Measurements from ENCODE around the gene SLC12A3. TPM values are rescaled to one million over a fixed set of nuclear protein-coding genes. Genes with fewer than 3 reads are reported as not detected.
"Not testable (repeated sequence)": the region's sequence is repeated elsewhere in the genome, so short reads cannot be mapped to it uniquely, and the experiment has no call there.

The SLC12A3 gene
- total RNA-seq, 1 experiment from 2014 or later, result not detected

DNA sequence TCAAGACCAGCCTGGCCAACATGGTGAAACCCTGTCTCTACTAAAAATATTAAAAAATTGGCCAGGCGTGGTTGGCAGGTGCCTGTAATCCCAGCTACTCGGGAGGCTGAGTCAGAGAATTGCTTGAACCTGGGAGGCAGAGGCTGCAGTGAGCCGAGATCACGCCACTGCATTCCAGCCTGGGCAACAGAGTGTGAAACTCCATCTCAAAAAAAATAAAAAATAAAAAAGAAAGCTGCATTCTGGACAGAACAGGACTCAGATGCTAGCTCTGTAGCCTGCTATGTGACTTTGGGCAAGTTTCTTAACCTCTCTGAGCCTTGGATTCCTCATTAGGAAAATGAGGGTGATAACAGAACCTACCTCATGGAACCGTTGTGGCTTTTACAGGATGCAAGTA lies 3.8 kb downstream of the SLC12A3 start:
- not testable (repeated sequence) for DNase-seq (ENCODE audit: low spot score)

DNA sequence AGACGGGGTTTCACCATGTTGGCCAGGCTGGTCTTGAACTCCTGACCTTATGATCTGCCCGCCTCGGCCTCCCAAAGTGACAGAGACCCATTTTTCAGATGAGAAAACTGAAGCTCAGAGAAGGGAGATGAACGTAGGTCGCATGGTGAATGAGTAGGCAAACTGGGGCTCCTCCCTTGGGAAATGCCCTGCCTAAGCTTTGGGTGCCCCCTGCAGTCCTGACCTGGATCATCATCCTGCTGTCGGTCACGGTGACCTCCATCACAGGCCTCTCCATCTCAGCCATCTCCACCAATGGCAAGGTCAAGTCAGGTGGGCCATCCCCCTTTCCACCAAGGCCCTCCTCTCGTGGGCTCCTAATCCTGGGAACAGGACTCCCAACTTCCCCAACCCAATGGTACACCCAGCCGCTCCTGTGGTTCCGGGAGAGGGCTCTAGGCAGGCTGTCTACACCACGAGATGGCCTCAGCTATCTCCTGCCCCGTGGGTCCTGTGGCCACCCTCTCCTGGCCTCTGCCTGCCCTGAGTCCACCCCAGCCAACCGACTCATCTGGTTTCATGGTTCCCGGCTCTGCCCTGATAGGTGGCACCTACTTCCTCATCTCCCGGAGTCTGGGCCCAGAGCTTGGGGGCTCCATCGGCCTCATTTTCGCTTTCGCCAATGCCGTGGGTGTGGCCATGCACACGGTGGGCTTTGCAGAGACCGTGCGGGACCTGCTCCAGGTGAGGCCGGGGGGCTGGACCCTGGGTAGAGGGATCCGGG lies 4.7 kb downstream of the SLC12A3 start:
- DNase-seq (ENCODE audit: low spot score), result peak; percentile 51

DNA sequence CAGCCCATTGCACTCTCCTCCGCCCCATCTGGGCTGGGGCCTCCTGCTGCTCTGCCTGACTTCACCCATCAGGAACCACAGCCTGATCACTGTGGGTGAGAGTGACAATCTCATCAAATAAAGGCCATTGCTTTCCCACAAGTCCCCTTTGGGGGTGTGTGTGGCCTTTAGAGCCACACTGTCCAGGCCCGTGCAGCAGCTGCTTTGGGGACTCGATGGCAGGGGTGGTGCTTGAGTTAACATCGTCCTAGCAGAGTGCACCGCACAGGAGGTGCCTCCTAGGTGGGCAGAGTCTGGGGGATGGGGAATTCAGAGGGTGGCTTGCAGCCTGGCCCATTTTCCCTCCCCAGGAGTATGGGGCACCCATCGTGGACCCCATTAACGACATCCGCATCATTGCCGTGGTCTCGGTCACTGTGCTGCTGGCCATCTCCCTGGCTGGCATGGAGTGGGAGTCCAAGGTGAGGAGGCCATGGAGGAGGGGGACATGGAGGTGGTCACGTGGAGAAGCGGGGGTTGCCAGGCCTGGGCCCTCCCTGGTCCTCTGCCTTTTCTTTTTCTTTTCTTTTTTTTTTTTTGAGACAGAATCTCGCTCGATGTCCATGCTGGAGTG lies 5.4 kb downstream of the SLC12A3 start:
- no peak for DNase-seq (ENCODE audit: low spot score)

GRCh38 chr16:56871172-56871593 lies 6.2 kb downstream of the SLC12A3 start:
- peak; percentile 53 for DNase-seq (ENCODE audit: low spot score)

GRCh38 chr16:56872863-56873391 lies 7.9 kb downstream of the SLC12A3 start:
- DNase-seq (ENCODE audit: low spot score), result no peak

- no peak for DNase-seq (ENCODE audit: low spot score)
Observed at GRCh38 chr16:56874800-56875199, 9.8 kb downstream of the SLC12A3 start.

GRCh38 chr16:56876048-56876447 lies 11.0 kb downstream of the SLC12A3 start:
- no peak for DNase-seq (ENCODE audit: low spot score)

- no peak for DNase-seq (ENCODE audit: low spot score)
Observed at GRCh38 chr16:56877486-56878182, 12.6 kb downstream of the SLC12A3 start.

DNA sequence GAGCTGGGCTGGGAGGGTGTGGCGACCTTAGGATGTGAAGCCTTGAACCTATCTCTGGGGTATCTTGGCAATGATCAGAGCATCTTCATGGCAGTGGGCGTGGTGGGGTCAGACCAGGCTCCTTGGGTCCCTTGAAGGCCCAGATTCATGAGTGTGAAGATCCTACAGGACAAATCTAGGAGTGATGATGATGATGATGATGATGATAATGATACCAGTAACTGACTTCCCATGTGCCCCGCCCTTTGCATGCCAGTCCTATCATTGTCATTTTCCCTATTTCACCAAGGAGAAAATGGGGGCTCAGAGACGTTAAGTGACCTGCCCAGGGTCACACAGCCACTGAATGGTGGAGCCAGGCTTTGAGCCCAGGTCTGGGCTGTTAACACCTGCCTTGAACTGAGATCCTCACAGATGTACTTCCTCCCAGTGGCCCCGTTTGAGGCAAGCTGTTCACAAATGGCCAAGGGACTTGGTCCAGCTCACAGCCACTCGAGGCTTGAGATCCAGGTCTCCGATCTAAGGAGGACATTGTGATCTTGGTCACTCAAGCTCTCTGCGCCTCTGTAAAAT lies 13.4 kb downstream of the SLC12A3 start:
- DNase-seq (ENCODE audit: low spot score), result no peak

DNA sequence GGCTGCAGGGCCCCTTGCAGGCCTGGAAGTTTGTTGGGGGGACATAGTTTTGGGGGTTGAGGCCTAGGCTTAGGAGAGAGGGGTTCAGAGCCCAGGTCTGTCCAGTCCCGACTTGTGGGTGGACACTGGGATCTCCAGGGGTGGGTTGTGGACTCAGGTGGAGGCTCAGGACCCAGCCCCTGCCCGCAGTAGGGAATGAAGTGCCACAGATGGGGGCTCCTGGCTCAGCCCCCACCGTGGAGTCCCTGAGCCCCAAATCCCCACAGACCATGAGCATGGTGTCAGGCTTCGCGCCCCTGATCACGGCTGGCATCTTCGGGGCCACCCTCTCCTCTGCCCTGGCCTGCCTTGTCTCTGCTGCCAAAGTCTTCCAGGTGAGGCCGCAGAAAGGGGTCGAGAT lies 14.3 kb downstream of the SLC12A3 start:
- DNase-seq (ENCODE audit: low spot score), result no peak

GRCh38 chr16:56880176-56880575 lies 15.2 kb downstream of the SLC12A3 start:
- DNase-seq (ENCODE audit: low spot score), result no peak

- DNase-seq (ENCODE audit: low spot score), result no peak
Observed at GRCh38 chr16:56880685-56881084, 15.7 kb downstream of the SLC12A3 start.

DNA sequence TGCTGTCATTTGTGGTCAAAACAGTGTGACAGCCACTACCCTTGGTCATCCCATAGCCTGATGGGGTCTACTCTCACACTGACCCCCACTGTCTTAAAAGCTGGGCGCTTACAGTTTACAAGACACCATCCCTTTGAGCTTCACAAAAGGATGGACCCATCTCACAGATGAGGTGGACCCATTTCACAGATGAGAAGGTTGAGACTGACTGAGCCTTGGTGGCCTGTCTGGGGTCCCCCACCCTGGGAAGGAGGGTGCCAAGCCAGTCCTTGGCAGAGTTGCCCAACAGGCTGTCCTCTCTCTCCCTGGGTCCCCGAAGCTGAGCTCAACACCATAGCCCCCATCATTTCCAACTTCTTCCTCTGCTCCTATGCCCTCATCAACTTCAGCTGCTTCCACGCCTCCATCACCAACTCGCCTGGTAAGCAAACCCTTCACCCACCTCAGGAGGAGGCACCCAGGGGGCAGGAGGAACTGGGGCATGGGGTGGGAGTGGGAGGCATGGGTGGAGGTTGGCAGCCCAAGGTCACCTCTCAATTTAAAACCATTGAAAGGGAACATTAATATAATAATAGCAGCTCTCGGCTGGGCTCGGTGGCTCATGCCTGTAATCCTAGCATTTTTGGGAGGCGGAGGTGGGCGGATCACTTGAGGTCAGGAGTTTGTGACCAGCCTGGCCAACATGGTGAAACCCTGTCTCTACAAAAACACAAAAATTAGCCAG lies 17.2 kb downstream of the SLC12A3 start:
- no peak for DNase-seq (ENCODE audit: low spot score)

- DNase-seq (ENCODE audit: low spot score), result no peak
Observed at GRCh38 chr16:56883586-56883985, 18.6 kb downstream of the SLC12A3 start.

GRCh38 chr16:56884026-56884582 lies 19.1 kb downstream of the SLC12A3 start:
- DNase-seq (ENCODE audit: low spot score), result no peak

- not testable (repeated sequence) for DNase-seq (ENCODE audit: low spot score)
Observed at GRCh38 chr16:56884929-56885328, 19.9 kb downstream of the SLC12A3 start.

DNA sequence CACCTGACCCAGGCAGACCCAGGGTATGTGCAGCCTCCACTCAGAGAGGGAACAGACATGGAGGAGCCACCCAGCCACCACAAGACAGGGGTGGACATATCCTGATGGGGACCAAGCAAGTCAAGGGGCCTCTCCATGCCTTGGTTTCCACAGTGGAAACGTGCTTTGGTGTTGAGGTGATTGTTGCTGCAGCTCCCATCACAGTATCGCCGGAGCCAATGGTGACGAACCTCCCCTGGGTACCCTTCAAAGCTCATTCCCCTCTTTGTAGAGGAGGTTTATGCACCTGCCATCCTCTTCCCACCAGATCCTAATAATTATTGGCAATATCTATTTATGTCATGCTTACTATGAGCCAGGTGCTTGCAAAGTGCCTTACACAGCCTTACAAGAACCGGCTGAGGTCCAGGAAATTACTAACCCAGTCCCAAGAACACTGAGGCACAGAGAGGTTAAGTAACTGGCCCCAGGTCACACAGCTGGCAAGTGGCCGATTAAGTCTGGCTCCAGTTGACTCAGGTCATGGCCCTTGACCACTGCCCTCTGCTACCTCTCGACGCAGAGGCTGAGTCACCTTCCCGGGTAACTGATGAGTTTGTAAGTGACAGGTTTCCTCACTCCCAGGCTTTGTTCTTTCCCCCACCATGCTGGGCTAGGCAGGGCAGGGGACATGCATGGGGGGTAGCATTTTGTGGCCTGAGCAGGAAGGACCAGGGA lies 20.6 kb downstream of the SLC12A3 start:
- DNase-seq (ENCODE audit: low spot score), result no peak

DNA sequence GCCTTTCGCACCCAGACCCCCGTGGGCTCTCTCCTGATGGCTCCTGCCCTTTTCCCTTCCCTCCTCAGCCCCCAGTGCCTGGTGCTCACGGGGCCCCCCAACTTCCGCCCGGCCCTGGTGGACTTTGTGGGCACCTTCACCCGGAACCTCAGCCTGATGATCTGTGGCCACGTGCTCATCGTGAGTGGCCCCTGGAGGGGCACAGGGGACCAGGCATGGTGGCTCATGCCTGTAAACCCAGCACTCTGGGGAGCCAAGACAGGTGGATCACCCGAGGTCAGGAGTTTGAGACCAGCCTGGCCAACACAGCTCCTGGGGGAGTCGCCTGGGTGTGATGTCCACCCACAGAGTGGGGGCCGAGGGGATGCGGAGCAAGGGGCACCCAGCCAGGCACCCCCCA lies 21.3 kb downstream of the SLC12A3 start:
- no peak for DNase-seq (ENCODE audit: low spot score)

DNA sequence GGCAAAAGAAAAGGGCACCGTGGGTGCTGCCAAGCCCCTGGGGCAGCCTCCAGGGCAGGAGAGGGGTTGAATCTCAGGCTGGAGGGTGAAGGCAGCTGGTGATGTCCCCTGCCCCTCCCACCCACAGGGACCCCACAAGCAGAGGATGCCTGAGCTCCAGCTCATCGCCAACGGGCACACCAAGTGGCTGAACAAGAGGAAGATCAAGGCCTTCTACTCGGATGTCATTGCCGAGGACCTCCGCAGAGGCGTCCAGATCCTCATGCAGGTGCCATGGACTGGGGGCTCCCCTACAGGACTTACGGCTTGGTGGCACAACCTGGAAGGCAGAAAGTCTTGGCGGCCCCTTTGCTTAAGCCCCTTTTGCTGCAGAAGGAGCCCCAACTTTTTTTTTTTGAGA lies 21.8 kb downstream of the SLC12A3 start:
- no peak for DNase-seq (ENCODE audit: low spot score)

- DNase-seq (ENCODE audit: low spot score), result no peak
Observed at GRCh38 chr16:56888806-56889205, 23.8 kb downstream of the SLC12A3 start.

DNA sequence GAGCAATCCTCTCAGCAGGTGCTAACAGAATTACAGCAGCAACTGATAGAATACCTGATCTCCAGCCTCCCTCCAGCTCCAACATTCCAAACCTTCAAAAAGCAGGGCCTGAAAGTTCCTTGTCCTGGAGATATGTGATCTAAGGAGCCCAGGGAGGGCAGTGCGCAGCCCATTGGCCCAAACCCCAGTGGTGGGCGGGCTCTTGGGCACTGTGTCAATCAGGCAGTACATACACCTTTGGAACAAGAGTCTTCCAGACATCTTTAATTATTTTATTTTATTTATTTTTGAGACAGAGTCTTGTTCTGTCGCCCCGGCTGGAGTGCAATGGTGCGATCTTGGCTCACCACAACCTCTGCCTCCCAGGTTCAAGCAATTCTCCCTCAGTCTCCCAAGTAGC lies 24.2 kb downstream of the SLC12A3 start:
- DNase-seq (ENCODE audit: low spot score), result no peak
